ENCODE results near the gene DNAH8.
A peak's percentile ranks its signal among the peaks of the same experiment; 100 is the strongest.

Gene DNAH8, protein sequence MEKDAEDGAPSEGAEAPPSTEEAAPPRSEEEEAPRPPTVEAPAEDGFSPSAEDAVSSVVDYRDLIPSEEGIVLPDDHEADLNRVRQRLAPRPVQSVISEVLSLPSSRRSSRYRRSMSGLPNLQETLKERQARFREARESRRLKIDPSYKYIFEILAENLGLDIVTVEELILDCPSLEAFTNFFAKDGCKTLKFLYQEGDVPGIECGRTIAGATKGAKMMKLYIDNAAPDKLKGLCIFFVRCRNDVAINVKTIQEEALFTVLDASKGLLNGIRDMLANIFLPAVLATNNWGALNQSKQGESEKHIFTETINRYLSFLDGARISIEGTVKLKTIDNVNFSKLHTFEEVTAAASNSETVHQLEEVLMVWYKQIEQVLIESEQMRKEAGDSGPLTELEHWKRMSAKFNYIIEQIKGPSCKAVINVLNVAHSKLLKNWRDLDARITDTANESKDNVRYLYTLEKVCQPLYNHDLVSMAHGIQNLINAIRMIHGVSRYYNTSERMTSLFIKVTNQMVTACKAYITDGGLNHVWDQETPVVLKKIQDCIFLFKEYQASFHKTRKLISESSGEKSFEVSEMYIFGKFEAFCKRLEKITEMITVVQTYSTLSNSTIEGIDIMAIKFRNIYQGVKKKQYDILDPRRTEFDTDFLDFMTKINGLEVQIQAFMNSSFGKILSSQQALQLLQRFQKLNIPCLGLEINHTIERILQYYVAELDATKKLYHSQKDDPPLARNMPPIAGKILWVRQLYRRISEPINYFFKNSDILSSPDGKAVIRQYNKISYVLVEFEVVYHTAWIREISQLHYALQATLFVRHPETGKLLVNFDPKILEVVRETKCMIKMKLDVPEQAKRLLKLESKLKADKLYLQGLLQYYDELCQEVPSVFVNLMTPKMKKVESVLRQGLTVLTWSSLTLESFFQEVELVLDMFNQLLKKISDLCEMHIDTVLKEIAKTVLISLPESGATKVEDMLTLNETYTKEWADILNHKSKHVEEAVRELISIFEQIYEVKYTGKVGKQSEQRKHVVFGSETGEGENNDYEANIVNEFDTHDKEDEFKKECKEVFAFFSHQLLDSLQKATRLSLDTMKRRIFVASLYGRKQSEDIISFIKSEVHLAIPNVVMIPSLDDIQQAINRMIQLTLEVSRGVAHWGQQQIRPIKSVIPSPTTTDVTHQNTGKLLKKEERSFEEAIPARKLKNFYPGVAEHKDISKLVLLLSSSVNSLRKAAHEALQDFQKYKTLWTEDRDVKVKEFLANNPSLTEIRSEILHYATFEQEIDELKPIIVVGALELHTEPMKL (N-terminal part only)

DNA sequence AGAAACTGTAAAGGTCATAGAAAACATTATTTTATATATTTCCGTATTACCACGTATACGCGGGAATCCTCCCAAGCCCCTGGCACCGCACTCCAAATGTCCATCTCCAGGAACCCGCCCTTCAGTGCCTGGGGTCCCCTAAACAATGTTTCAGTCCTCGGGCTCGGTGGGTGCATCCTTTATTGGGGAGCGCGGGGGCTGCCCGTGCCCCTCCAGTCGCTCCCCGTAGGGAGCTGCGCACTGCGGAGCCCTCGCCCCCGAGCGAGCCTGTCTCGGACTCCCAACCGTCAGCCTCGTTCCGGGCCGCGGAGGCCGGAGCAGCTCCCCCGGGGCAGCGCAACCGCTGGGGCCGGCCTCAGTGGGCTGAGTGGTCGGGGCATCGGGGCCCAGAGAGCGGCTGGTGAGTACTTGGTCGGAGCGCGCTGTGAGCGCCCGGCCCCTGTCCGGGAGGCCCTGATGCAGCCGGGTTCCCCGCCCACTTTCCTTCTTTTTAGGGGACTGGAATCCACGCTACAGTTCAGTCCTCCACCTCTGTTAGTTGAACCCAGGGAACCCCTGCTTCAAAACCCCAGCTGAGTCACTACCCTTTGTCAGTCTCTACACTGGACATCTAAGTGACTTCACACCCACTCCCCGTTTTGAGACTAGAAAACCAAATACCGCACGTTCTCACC, at the start of gene DNAH8:
TSS of gene DNAH8 (plus strand) at position 296 of the 674 bp plus-strand sequence. CDS start 7,499 bp downstream, outside the sequence.
- TF ChIP-seq, protein P1, sequence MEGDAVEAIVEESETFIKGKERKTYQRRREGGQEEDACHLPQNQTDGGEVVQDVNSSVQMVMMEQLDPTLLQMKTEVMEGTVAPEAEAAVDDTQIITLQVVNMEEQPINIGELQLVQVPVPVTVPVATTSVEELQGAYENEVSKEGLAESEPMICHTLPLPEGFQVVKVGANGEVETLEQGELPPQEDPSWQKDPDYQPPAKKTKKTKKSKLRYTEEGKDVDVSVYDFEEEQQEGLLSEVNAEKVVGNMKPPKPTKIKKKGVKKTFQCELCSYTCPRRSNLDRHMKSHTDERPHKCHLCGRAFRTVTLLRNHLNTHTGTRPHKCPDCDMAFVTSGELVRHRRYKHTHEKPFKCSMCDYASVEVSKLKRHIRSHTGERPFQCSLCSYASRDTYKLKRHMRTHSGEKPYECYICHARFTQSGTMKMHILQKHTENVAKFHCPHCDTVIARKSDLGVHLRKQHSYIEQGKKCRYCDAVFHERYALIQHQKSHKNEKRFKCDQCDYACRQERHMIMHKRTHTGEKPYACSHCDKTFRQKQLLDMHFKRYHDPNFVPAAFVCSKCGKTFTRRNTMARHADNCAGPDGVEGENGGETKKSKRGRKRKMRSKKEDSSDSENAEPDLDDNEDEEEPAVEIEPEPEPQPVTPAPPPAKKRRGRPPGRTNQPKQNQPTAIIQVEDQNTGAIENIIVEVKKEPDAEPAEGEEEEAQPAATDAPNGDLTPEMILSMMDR (IDR thresholded peaks at IDR 0.05; ENCODE audit: extremely low read depth, missing control alignments) = no peak
- peak; percentile 34 for DNase-seq (ENCODE audit: low spot score)

DNA sequence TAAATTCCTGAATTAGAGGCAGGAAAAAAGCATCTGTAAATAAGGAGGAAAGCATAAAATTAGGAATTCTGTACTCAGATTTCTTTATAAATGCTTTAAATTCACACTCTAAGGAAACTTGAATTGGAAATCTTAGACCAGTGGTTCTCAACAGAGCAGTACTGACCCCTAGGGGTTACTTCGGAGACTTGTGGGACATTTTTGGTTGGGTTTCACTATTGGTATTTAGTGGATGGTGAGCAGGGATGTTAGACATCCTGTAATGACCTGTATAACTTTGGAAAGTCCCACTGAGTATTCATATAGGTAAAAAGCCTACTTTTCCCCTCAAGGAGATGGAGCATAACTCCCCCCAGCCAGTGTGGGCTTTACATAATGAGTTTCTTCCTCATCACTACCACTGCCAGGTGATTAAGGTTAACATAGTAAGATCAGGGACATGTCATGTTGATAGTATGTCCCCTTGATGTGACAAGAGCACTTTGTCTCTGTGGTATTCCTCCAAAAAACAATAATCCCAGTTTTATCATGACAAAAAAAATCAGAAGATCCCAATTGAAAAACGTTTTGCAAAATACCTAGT, 43.1 kb upstream of the DNAH8 start:
- peak; percentile 70 for DNase-seq (ENCODE audit: low spot score)
- TF ChIP-seq, protein P1 (IDR thresholded peaks at IDR 0.05; ENCODE audit: extremely low read depth, missing control alignments) = peak; percentile 53

DNA sequence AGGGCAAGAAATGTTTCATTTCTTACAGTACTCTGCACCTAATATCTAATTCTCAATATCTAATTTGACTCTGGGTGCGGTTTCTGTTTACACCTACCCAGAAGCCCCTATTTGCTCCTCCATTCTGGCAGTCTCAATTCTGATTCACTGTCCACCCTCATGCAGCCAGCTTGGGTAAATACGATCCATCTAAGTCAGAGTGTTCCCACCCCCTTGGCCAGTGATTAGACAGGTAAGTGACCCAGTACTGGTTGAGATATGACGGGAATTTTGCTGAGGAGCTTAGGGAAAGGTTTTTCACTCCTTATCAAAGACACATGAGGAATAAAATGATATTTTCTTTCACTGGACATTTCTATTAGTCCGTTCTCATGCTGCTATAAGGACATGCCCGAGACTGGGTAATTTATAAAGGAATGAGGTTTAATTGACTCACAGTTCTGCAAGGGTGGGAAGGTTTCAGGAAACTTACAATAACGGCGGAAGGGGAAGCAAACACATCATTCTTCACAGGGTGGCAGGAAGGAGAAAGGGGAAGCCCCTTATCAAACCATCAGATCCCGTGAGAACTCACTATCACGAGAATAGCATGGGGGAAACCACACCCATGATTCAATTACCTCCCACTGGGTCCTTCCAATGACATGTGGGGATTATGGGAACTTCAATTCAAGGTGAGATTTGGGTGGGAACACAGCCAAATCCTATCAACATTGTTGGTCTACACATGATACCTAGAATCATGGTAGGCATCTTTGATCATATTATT, 41.5 kb upstream of the DNAH8 start:
- no peak for DNase-seq (ENCODE audit: low spot score)

DNA sequence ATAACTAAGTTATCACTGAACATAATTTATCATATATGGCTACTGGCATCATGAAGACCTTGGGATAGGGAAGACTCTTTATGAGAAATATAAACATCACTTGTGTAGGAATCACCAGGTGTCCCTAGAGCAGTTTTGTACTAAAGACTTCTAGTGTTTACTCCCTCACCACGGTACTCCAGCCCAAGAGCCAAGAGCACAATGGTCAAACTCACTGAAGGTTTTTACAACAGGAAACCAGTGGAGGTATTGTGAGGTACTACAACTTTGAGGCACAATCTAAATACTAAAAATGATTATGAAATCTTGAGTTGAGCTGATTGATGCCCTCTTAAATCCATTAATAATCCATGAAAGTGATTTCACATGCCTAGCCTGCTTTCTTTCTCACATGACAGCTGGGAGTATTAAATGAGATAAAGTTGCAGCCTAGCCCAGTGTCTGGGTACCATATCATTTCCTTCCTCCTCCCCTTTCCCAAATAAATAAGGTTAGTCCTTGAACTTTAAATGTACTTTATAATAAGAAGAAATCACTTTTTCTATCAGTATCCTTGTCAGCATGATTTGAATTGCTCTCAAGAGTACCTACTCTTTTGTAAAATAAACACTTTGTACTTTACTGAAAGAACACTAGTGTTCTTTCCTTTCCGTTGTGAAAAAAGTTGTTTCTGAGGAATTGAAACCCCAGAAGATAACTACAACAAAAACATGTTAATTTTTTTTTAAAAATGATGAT, 38.7 kb upstream of the DNAH8 start:
- TF ChIP-seq, protein P1 (IDR thresholded peaks at IDR 0.05; ENCODE audit: extremely low read depth, missing control alignments) = no peak
- peak; percentile 25 for DNase-seq (ENCODE audit: low spot score)

More for the DNA sequence above, 41.5 kb upstream of the DNAH8 start:
- TF ChIP-seq, protein P1 (IDR thresholded peaks at IDR 0.05; ENCODE audit: extremely low read depth, missing control alignments) = no peak

DNA sequence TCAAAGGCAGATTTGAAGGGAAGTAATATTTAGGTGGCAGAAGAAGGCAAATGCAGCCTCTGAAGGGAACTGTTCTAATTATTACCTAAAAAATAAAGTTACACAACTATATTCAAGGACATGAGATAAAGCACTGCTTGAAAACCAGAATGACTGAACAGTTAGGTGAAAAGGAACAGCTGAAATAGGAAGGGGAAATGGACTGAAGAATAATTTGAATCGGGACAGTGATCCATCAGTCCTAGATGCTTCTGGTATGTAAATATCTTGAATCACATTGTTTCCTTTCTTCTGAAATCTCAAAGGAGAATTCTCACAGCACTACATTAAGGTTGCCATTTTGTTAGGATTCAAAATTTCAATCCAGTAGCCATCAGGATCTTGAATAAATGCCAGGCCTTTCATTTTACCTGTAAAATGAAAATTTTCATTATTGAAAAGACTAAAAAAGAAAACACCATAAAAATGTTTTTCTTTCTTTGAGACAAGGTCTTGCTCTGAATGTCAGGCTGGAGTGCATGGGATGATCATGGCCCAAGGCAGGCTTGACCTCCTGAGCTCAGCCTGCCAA, 38.1 kb upstream of the DNAH8 start:
- no peak for DNase-seq (ENCODE audit: low spot score)
- TF ChIP-seq, protein P1 (IDR thresholded peaks at IDR 0.05; ENCODE audit: extremely low read depth, missing control alignments) = no peak
